ENCODE results near the gene LEFTY1. TPM values are rescaled to one million over a fixed set of nuclear protein-coding genes. Genes with fewer than 3 reads are reported as not detected.

Gene LEFTY1
- polyA plus RNA-seq, 3 donors: 0.13 TPM; not detected in 2

DNA sequence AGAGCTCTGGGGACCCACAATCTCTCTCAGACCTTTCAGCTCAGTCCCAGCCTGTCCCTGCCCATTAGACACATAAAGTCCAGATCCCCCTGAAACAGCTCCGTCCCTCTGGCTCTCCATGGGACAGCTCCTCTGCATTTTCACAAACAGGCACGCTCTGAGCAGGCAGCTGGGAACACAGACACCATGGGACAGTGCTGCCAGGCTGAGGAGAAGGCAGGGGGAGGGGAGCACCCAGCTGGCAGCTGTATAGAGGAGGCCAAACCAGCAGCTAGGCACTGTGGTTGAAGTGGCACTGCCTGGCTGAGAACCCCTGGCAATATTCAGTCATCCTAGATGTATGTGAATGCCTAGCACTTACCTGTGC is 8.7 kb downstream of the LEFTY1 start:
- peaks cover 2 to 9% (median 4%) of the 10 kb centered on the region in 3 donors for H3K27me3 Mint-ChIP-seq (ENCODE audit: low read depth in 3 of 3)

DNA sequence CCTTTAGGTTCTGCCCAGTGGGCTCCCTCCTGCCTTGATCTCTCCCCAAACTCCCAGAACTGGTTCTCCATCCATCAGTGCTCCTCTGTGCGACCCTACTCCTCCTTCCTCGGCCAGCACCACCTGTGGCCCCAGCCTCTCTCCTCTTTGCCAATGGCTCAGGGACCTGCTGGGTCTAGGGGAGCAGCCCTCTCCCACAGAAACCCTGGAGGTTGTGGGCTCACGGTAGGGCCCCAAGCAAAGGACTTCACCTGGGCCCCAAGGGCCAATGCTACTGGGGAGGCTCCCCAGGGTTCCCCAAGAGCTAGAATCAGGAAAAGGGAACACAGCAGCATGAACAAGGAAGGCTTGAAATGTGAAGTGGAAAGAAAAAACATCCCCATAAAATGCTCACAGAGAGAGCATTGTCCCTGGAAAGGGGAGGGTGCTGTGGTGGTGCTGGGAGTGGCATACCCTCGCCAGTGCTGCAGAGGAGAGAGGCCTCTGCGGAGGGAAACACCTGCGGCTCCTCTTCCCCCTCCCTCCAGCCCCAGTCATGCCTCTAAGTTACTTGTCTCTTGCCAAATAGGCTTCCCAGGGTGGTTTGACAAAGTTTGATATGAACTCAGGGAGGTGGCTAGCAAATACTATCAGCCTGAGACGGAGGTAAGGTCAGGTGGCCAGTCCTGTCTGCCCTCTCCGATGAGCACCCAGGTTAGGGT is 9.3 kb downstream of the LEFTY1 start:
- H3K4me3 Mint-ChIP-seq: peak overlapping the region in 1 of 2 donors; percentile 7
- no peak for DNase-seq
- peaks cover 31 to 48% of the 10 kb centered on the region in 2 donors for H3K36me3 Mint-ChIP-seq
- Histone ChIP-seq H3K79me2 (ENCODE audit: insufficient read depth, low read length) (peaks cover 45% of the 10 kb centered on the region), H3K4me2 (replicated peaks; ENCODE audit: extremely low read depth, low read length, poor library complexity, severe bottlenecking) (peak overlapping the region; percentile 94), H3K9ac (ENCODE audit: insufficient read depth, low read length, poor library complexity, severe bottlenecking) (no peak overlapping the region), H3K9me3 (replicated peaks in 1 of 2; ENCODE audit: control insufficient read depth in 1 of 2, insufficient read depth in 1 of 2, low read length in 2 of 2) (no peaks in the 10 kb centered on the region), H2AFZ (ENCODE audit: insufficient read depth, low read depth, low read length, poor library complexity, severe bottlenecking) (no peak overlapping the region), H3K27me3 (ENCODE audit: control insufficient read depth in 2 of 2, insufficient read depth in 2 of 2, low read length in 2 of 2) (no peaks in the 10 kb centered on the region), H3K27ac (ENCODE audit: low read depth in 1 of 2, low read length in 2 of 2) (no peak overlapping the region), H4K20me1 (ENCODE audit: insufficient read depth, low read length) (peaks cover 47% of the 10 kb centered on the region), H3K36me3 (replicated peaks in 1 of 2; ENCODE audit: control insufficient read depth in 1 of 2, insufficient read depth in 2 of 2, low read length in 2 of 2) (peaks cover 22 to 35% of the 10 kb centered on the region in 2 donors), H3K4me1 (ENCODE audit: control insufficient read depth in 1 of 2, insufficient read depth in 2 of 2, low read length in 2 of 2) (peaks cover 27 to 40% of the 10 kb centered on the region in 2 donors), H3K4me3 (replicated peaks in 1 of 3; ENCODE audit: low read depth in 2 of 3, low read length in 3 of 3) (peak overlapping the region in 1 of 3 experiments; percentile 100)
- intact Hi-C loops (cut with micrococcal nuclease): no loop called here
- peaks cover 0 to 3% (median 0%) of the 10 kb centered on the region in 7 donors for H3K9me3 Mint-ChIP-seq
- peaks cover 46% of the 10 kb centered on the region for H3K4me1 Mint-ChIP-seq
- 36% methylated on average over 5 of the region's 8 CpGs for WGBS (ENCODE audit: insufficient coverage)
- no peak for TF ChIP-seq CTCF (IDR thresholded peaks at IDR 0.05)
- peaks cover 2 to 9% (median 4%) of the 10 kb centered on the region in 3 donors for H3K27me3 Mint-ChIP-seq (ENCODE audit: low read depth in 3 of 3)
- peak overlapping the region in 4 of 7 donors; percentile 18 to 84 (median 46) for H3K27ac Mint-ChIP-seq

More for the DNA sequence above, 8.7 kb downstream of the LEFTY1 start:
- Histone ChIP-seq H3K9me3 (replicated peaks in 1 of 2; ENCODE audit: control insufficient read depth in 1 of 2, insufficient read depth in 1 of 2, low read length in 2 of 2) (no peaks in the 10 kb centered on the region), H3K27me3 (ENCODE audit: control insufficient read depth in 2 of 2, insufficient read depth in 2 of 2, low read length in 2 of 2) (no peaks in the 10 kb centered on the region), H3K4me3 (replicated peaks in 1 of 3; ENCODE audit: low read depth in 2 of 3, low read length in 3 of 3) (peak overlapping the region in 1 of 3 experiments; percentile 100), H3K4me2 (replicated peaks; ENCODE audit: extremely low read depth, low read length, poor library complexity, severe bottlenecking) (peak overlapping the region; percentile 94), H3K79me2 (ENCODE audit: insufficient read depth, low read length) (peaks cover 45% of the 10 kb centered on the region), H4K20me1 (ENCODE audit: insufficient read depth, low read length) (peaks cover 47% of the 10 kb centered on the region), H3K36me3 (replicated peaks in 1 of 2; ENCODE audit: control insufficient read depth in 1 of 2, insufficient read depth in 2 of 2, low read length in 2 of 2) (peaks cover 17 to 30% of the 10 kb centered on the region in 2 donors), H3K27ac (ENCODE audit: low read depth in 1 of 2, low read length in 2 of 2) (no peak overlapping the region), H3K4me1 (ENCODE audit: control insufficient read depth in 1 of 2, insufficient read depth in 2 of 2, low read length in 2 of 2) (peaks cover 29 to 40% of the 10 kb centered on the region in 2 donors), H3K9ac (ENCODE audit: insufficient read depth, low read length, poor library complexity, severe bottlenecking) (no peak overlapping the region), H2AFZ (ENCODE audit: insufficient read depth, low read depth, low read length, poor library complexity, severe bottlenecking) (no peak overlapping the region)
- WGBS (ENCODE audit: insufficient coverage): no CpG with 5 or more reads among the region's 2 CpGs
- Mint-ChIP-seq H3K4me1 (peaks cover 47% of the 10 kb centered on the region), H3K36me3 (peaks cover 30 to 43% of the 10 kb centered on the region in 2 donors), H3K27ac (peak overlapping the region in 3 of 7 donors; percentile 18 to 84 (median 45)), H3K4me3 (no peak overlapping the region), H3K9me3 (peaks cover 0 to 3% (median 0%) of the 10 kb centered on the region in 7 donors)
- intact Hi-C loops (cut with micrococcal nuclease): no loop called here
- DNase-seq: no peak
- TF ChIP-seq CTCF (IDR thresholded peaks at IDR 0.05): no peak

All from CD14-positive monocyte (primary cell).